CD4-positive, CD25-positive, alpha-beta regulatory T cell (primary cell): Measurements from ENCODE around the gene IL10RA. TPM values are rescaled to one million over a fixed set of nuclear protein-coding genes. Genes with fewer than 3 reads are reported as not detected.

Experiments
- ATAC-seq, 2 donors: fragments of 150-1000 bp; cut with Tn5 transposase; one replicate each; pipeline ENCODE4 v1.10.0; 2021; ENCODE audit warnings: low read depth in 2 of 2, moderate number of reproducible peaks in 2 of 2, moderate library complexity in 1 of 2
- DNase-seq, 3 donors: peaks; one replicate each; pipeline versions ENCODE4 v3.0.0 to v3.0.0-alpha.2; 2012 to 2022; ENCODE audit warnings: mixed read lengths in 1 of 3
- H3K27ac ChIP-seq: one replicate; pipeline ENCODE4 v1.7.0; 2013; ENCODE audit warnings: mild to moderate bottlenecking, low read length; ENCODE audit not compliant: insufficient read depth, poor library complexity, severe bottlenecking
- H3K27me3 ChIP-seq: one replicate; pipeline ENCODE4 v1.7.0; 2013; ENCODE audit warnings: low read length; ENCODE audit not compliant: control insufficient read depth, insufficient read depth
- H3K36me3 ChIP-seq: one replicate; pipeline ENCODE4 v1.7.0; 2013; ENCODE audit warnings: mild to moderate bottlenecking, low read length, moderate library complexity; ENCODE audit not compliant: control insufficient read depth, insufficient read depth
- H3K4me1 ChIP-seq: 2 replicates; pipeline ENCODE4 v1.7.0; 2013; ENCODE audit warnings: mild to moderate bottlenecking, low read length; ENCODE audit not compliant: insufficient read depth, control insufficient read depth, poor library complexity, severe bottlenecking
- H3K4me3 ChIP-seq: one replicate; pipeline ENCODE4 v1.7.0; 2013; ENCODE audit warnings: low read depth, mild to moderate bottlenecking, low read length, moderate library complexity
- H3K9me3 ChIP-seq, 2 experiments: 1 replicate in 1 of 2; 2 replicates in 1 of 2; pipeline ENCODE4 v1.7.0; 2013; ENCODE audit warnings: low read length in 2 of 2, mild to moderate bottlenecking in 1 of 2, moderate library complexity in 1 of 2; ENCODE audit not compliant: control insufficient read depth in 2 of 2
- H3K27ac Mint-ChIP-seq, 3 donors: one replicate each; pipeline ENCODE4 v1.8.0; 2020 to 2022; ENCODE audit warnings: mild to moderate bottlenecking in 3 of 3, mixed read lengths in 3 of 3, moderate library complexity in 2 of 3
- H3K27me3 Mint-ChIP-seq: one replicate; pipeline ENCODE4 v1.8.0; 2022; ENCODE audit warnings: mild to moderate bottlenecking, mixed read lengths
- H3K36me3 Mint-ChIP-seq: one replicate; pipeline ENCODE4 v1.8.0; 2020; ENCODE audit warnings: mixed read lengths
- H3K4me1 Mint-ChIP-seq, 4 donors: one replicate each; pipeline ENCODE4 v1.8.0; 2020 to 2022; ENCODE audit warnings: mixed read lengths in 4 of 4, mild to moderate bottlenecking in 1 of 4
- H3K4me3 Mint-ChIP-seq, 4 donors: one replicate each; pipeline ENCODE4 v1.8.0; 2020 to 2022; ENCODE audit warnings: mild to moderate bottlenecking in 4 of 4, mixed read lengths in 4 of 4, moderate library complexity in 3 of 4
- H3K9me3 Mint-ChIP-seq, 7 donors: one replicate each; pipeline ENCODE4 v1.8.0; 2020 to 2022; ENCODE audit warnings: mixed read lengths in 7 of 7, mild to moderate bottlenecking in 3 of 7, moderate library complexity in 2 of 7
- polyA plus RNA-seq, 4 donors: library from polyadenylated mRNA; unstranded; fragments of 300-500 nt; fragmentation: Illumina TruSeq; gene quantifications; one replicate each; pipeline ENCODE4 v1.2.3, GENCODE V29; 2021
- total RNA-seq: library from RNA; stranded (reverse); gene quantifications from one replicate; pipeline ENCODE4 v1.2.3, GENCODE V29; 2022

The IL10RA gene
- total and polyA plus RNA-seq, 5 donors from 2014 or later, result 572 to 666 (median 654) TPM

DNA sequence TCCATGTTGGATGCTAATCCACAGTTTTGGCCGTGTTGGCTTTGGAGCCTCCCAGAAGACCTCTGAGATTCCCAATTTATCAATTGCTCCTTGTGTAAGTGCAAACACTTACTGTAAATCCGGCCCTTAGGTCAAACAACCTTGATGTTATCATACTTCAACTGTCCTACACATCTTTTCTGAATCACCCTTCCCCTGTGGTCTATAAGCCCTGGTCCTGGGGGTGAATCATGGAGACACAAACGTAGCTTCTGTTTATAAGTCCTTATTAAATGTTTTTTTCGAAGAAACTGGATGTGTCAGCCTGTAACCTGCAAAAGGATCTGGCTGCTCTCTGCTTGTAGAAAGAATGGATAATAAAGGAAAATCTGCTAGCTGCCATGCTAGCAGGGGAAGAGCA is 1.7 kb upstream of the IL10RA start:
- Histone ChIP-seq H3K4me1 (peaks cover 67% of the 10 kb centered on the region), H3K36me3 (peaks cover 21% of the 10 kb centered on the region), H3K9me3 (no peaks in the 10 kb centered on the region), H3K27me3 (no peaks in the 10 kb centered on the region), H3K27ac (peak overlapping the region; percentile 95), H3K4me3 (peak overlapping the region; percentile 82)
- H3K27me3 Mint-ChIP-seq, result no peaks in the 10 kb centered on the region
- peaks cover 0 to 4% (median 0%) of the 10 kb centered on the region in 7 donors for H3K9me3 Mint-ChIP-seq
- H3K36me3 Mint-ChIP-seq, result peaks cover 32% of the 10 kb centered on the region
- H3K4me3 Mint-ChIP-seq, result peak overlapping the region; percentile 93 to 98 (median 97)
- peak overlapping the region; percentile 85 to 98 (median 94) for H3K27ac Mint-ChIP-seq
- H3K4me1 Mint-ChIP-seq, result peaks cover 29 to 62% (median 48%) of the 10 kb centered on the region in 4 donors
- no peak for ATAC-seq
- no peak for DNase-seq

DNA sequence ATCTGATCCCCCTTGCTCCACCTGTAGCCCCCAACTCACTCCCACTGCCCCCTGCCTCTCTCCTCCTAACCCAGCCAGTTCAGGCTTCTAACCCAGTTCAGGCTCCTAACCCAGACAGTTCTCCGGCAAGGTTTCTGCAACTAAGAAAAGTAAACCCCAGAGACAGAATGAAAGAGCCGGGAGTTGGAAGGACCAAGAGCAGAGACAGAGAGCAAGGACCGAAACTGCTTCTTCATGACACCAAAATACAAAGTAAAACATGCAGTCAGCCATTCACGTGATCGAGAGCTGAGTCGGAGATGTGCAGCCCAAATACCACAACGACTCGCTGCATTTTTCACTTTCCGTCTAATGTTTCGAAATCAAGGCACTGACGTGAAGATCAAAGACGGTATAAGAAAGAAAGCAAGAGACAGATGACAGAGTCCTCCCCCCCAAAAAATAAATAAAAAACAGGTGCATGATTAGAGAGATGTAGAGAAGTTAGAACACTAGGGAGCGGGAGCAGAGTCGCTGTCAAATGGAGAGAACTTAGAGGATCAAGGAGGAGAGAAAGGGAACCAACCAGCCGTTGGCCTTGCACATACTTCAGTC is 884 bp downstream of the IL10RA start:
- peaks cover 74% of the 10 kb centered on the region for H3K4me1 ChIP-seq
- DNase-seq, result peak; percentile 57 to 91 (median 82)
- peaks cover 56% of the 10 kb centered on the region for H3K36me3 Mint-ChIP-seq

DNA sequence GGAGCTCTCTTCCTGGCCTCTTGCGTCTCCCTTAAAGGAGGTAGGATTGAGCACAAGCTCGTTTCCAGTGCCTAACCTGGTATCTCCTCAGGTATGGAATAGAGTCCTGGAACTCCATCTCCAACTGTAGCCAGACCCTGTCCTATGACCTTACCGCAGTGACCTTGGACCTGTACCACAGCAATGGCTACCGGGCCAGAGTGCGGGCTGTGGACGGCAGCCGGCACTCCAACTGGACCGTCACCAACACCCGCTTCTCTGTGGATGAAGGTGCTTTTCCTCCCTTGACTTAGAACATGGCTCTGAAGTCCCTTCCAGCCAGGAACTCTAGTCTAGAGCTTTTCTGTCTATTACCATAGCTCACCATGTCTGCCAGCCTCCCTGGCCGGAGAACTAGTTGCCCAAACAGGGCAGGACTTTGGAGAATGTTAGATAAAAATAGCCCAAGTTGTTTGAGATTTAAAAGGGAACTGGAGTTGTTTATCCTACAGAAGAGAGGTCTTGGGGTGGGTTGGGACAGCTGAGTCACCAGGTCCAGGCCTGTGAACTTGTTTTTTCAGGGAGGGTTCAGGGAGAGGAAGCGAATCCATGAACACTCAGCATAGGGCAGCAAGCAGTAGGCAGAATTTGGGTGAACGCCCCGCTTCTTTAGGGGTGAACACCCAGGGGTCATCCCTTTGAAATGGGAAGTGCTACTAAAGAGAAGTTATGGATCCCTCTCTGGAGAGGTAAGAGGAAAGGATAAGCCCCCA is 3.3 kb downstream of the IL10RA start:
- H3K4me1 ChIP-seq, result peaks cover 79% of the 10 kb centered on the region
- peaks cover 80% of the 10 kb centered on the region for H3K36me3 Mint-ChIP-seq
- H3K27me3 ChIP-seq, result no peaks in the 10 kb centered on the region
- H3K4me1 Mint-ChIP-seq, result peaks cover 12 to 57% (median 45%) of the 10 kb centered on the region in 4 donors
- H3K4me3 Mint-ChIP-seq, result peak overlapping the region; percentile 93 to 98 (median 97)
- DNase-seq (peak in 1 of 3 donors; percentile 15), ATAC-seq (no peak)
- H3K27me3 Mint-ChIP-seq, result no peaks in the 10 kb centered on the region
- H3K36me3 ChIP-seq, result peaks cover 72% of the 10 kb centered on the region
- peaks cover 0 to 5% (median 2%) of the 10 kb centered on the region in 7 donors for H3K9me3 Mint-ChIP-seq
- H3K4me3 ChIP-seq, result peak overlapping the region; percentile 100
- H3K9me3 ChIP-seq, result no peaks in the 10 kb centered on the region
- H3K27ac Mint-ChIP-seq, result peak overlapping the region; percentile 94 to 96 (median 95)
- peak overlapping the region; percentile 55 for H3K27ac ChIP-seq

More for the DNA sequence above, 884 bp downstream of the IL10RA start:
- Mint-ChIP-seq H3K4me1 (peaks cover 10 to 55% (median 43%) of the 10 kb centered on the region in 4 donors), H3K27ac (peak overlapping the region; percentile 94 to 96 (median 95)), H3K27me3 (no peaks in the 10 kb centered on the region), H3K4me3 (peak overlapping the region; percentile 93 to 98 (median 97)), H3K9me3 (peaks cover 0 to 4% (median 0%) of the 10 kb centered on the region in 7 donors)
- no peaks in the 10 kb centered on the region for H3K9me3 ChIP-seq
- H3K36me3 ChIP-seq, result peaks cover 47% of the 10 kb centered on the region
- H3K27ac ChIP-seq, result peak overlapping the region; percentile 95
- H3K4me3 ChIP-seq, result peak overlapping the region; percentile 100
- ATAC-seq, result peak; percentile 35 to 36
- H3K27me3 ChIP-seq, result no peaks in the 10 kb centered on the region

DNA sequence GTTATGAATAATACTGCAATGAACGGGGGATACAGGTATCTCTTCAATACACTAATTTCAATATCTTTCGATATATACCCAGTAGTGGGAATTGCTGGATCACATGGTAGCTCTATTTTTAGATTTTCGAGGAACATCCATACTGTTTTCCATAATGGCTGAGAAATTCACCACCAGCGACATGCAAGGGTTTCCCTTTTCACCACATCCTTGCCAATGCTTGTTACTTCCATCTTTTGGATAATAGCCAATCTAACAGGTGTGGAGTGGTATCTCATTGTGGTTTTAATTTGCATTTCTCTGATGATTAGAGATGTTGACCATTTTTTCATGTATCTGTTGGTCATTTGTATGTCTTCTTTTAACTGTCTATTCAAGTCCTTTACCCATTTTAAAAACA is 5.9 kb downstream of the IL10RA start:
- DNase-seq (no peak), ATAC-seq (no peak)
- Histone ChIP-seq H3K4me1 (peaks cover 89% of the 10 kb centered on the region), H3K9me3 (no peaks in the 10 kb centered on the region), H3K27ac (peak overlapping the region; percentile 83), H3K4me3 (peak overlapping the region; percentile 100), H3K36me3 (peaks cover 98% of the 10 kb centered on the region), H3K27me3 (no peaks in the 10 kb centered on the region)
- Mint-ChIP-seq H3K4me1 (peaks cover 11 to 72% (median 55%) of the 10 kb centered on the region in 4 donors), H3K27ac (peak overlapping the region; percentile 89 to 94 (median 93)), H3K27me3 (no peaks in the 10 kb centered on the region), H3K4me3 (peak overlapping the region; percentile 93 to 98 (median 97)), H3K9me3 (peaks cover 0 to 5% (median 0%) of the 10 kb centered on the region in 7 donors), H3K36me3 (peaks cover 92% of the 10 kb centered on the region)

DNA sequence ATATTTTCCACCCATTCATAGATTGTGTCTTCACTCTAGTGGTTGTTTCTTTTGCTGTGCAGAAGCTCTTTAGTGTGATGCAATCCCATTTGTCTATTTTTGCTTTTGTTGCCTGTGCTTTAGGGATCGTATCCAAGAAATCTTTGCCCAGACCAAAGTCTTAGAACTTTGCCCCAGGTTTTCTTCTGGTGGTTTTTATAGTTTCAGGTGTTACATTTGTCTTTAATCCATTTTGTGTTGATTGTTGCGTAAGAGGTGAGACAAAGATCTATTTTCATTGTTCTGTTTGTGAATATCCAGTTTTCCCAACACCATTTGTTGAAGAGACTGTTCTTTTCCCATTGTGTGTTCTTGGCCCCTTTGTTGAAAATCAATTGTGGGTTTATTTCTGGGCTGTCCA is 6.4 kb downstream of the IL10RA start:
- DNase-seq (no peak), ATAC-seq (no peak)
- Histone ChIP-seq H3K27ac (peak overlapping the region; percentile 83), H3K27me3 (no peaks in the 10 kb centered on the region), H3K36me3 (peaks cover 99% of the 10 kb centered on the region), H3K9me3 (no peaks in the 10 kb centered on the region), H3K4me1 (peaks cover 94% of the 10 kb centered on the region), H3K4me3 (peak overlapping the region; percentile 100)
- Mint-ChIP-seq H3K27me3 (no peaks in the 10 kb centered on the region), H3K27ac (peak overlapping the region; percentile 89 to 94 (median 93)), H3K4me1 (peaks cover 16 to 77% (median 59%) of the 10 kb centered on the region in 4 donors), H3K36me3 (peaks cover 92% of the 10 kb centered on the region), H3K4me3 (peak overlapping the region; percentile 93 to 98 (median 97)), H3K9me3 (peaks cover 0 to 5% (median 0%) of the 10 kb centered on the region in 7 donors)

DNA sequence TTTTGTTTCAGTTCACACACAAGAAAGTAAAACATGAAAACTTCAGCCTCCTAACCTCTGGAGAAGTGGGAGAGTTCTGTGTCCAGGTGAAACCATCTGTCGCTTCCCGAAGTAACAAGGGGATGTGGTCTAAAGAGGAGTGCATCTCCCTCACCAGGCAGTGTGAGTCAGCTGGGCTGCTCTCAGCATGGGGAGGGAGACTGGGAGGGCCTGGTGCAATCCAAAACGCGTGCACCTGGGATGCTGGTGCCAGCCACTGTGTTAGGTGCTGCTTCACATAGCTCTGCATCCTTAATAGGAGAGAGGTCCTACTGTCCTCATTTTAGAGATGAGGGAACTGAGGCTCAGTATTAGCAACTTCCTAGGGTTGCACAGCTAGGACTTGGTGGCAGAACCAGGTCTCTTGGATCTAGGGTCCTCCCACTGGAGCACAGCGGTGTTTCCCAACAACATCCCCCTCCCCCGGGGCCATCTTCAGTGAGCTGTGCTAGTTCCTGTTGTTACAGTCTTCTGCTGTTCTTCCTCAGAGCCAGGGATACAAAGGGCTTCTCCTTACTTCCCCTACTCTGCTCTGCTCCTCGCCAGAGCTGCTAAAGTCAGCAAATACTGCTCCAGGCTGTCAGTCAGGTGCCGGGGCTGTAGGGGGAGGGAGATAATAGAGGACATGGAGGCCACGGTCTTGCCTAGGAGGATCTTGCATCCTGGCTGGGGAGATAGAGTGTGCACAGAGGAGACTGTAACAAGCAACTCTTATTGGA is 8.0 kb downstream of the IL10RA start:
- H3K9me3 Mint-ChIP-seq, result peaks cover 0 to 5% (median 0%) of the 10 kb centered on the region in 7 donors
- no peaks in the 10 kb centered on the region for H3K9me3 ChIP-seq
- H3K27ac Mint-ChIP-seq, result peak overlapping the region; percentile 88 to 94 (median 92)
- ATAC-seq (no peak), DNase-seq (no peak)
- H3K36me3 ChIP-seq, result peaks cover 100% of the 10 kb centered on the region
- no peaks in the 10 kb centered on the region for H3K27me3 Mint-ChIP-seq
- peaks cover 87% of the 10 kb centered on the region for H3K36me3 Mint-ChIP-seq
- H3K27me3 ChIP-seq, result no peaks in the 10 kb centered on the region
- peak overlapping the region; percentile 93 to 98 (median 97) for H3K4me3 Mint-ChIP-seq
- H3K4me1 Mint-ChIP-seq, result peaks cover 20 to 90% (median 72%) of the 10 kb centered on the region in 4 donors
- peak overlapping the region; percentile 100 for H3K4me3 ChIP-seq
- peak overlapping the region; percentile 83 for H3K27ac ChIP-seq
- peaks cover 93% of the 10 kb centered on the region for H3K4me1 ChIP-seq

DNA sequence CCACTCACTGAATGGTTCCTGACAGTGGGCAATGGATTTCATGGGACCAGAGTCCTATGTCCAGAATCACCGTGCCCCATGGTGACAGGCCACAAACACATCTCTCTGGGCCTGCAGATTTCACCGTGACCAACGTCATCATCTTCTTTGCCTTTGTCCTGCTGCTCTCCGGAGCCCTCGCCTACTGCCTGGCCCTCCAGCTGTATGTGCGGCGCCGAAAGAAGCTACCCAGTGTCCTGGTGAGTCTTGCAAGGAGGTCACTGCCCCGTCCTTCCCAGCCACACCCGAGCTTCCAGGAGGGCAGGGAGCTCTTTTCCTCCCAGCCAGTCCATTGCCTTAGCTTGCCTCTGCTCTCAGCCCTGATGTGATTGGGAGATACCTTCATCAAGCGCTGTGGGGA is 9.3 kb downstream of the IL10RA start:
- peaks cover 83% of the 10 kb centered on the region for H3K36me3 Mint-ChIP-seq
- H3K9me3 ChIP-seq, result no peaks in the 10 kb centered on the region
- H3K4me1 Mint-ChIP-seq, result peaks cover 20 to 92% (median 72%) of the 10 kb centered on the region in 4 donors
- H3K27me3 Mint-ChIP-seq, result no peaks in the 10 kb centered on the region
- H3K27ac Mint-ChIP-seq, result peak overlapping the region; percentile 25 to 94 (median 88)
- H3K36me3 ChIP-seq, result peaks cover 99% of the 10 kb centered on the region
- ATAC-seq (no peak), DNase-seq (no peak)
- peaks cover 93% of the 10 kb centered on the region for H3K4me1 ChIP-seq
- H3K27ac ChIP-seq, result peak overlapping the region; percentile 83
- no peaks in the 10 kb centered on the region for H3K27me3 ChIP-seq
- peak overlapping the region; percentile 77 to 97 (median 92) for H3K4me3 Mint-ChIP-seq
- peaks cover 0 to 5% (median 0%) of the 10 kb centered on the region in 7 donors for H3K9me3 Mint-ChIP-seq
- peak overlapping the region; percentile 100 for H3K4me3 ChIP-seq
